GM12878 (cell line): ENCODE results near the gene OR7A10. TPM values are rescaled to one million over a fixed set of nuclear protein-coding genes. Genes with fewer than 3 reads are reported as not detected.

Source experiments
- ATAC-seq: fragments of 200-7000 bp; cut with Tn5 transposase; 3 replicates; pipeline ENCODE4 v1.9.1; 2020; ENCODE audit warnings: mild to moderate bottlenecking, moderate library complexity
- BruUV-seq: library from RNA; stranded (reverse); fragments of 400-500 nt; replicated peaks from 2 replicates; lab custom pipeline; 2021; lab: Mats Ljungman, UMichigan
- CTCF ChIA-PET: fragments of 300-600 bp; sonication (Branson Sonifier 250); formaldehyde crosslinking; extraction: SDS; loops from one replicate; lab custom pipeline; 2021; ENCODE audit warnings: inconsistent platforms; lab: Yijun Ruan, JAX
- POLR2A ChIA-PET: fragments of 350-600 bp; formaldehyde crosslinking; extraction: SDS; loops from one replicate; lab custom pipeline; 2021; ENCODE audit warnings: inconsistent platforms; lab: Charles Lee
- RAD21 ChIA-PET: fragments of 300-600 bp; sonication (Branson Sonifier 250); formaldehyde crosslinking; loops from one replicate; lab custom pipeline; 2023; ENCODE audit warnings: antibody characterized with exemption; ENCODE audit not compliant: unreplicated experiment; lab: Charles Lee
- SMC1A ChIA-PET: fragments of 300-600 bp; sonication (Branson Sonifier 250); formaldehyde crosslinking; loops from one replicate; lab custom pipeline; 2023; ENCODE audit not compliant: unreplicated experiment, uncharacterized antibody; lab: Charles Lee
- DNase-seq: peaks from one replicate; pipeline ENCODE4 v3.0.0-alpha.2; 2011; ENCODE audit warnings: low read depth, low spot score
- FAIRE-seq: peaks from 3 replicates; lab custom pipeline; 2011; peaks lifted over from hg19 to GRCh38; lab: Jason Lieb, UNC
- H2AFZ ChIP-seq: 2 replicates; pipeline ENCODE4 v1.6.0; 2011; ENCODE audit warnings: low read depth, low read length, control low read depth; ENCODE audit not compliant: control insufficient read depth
- H3K27ac ChIP-seq: 2 replicates; pipeline ENCODE4 v1.5.1; 2011; ENCODE audit warnings: control low read depth; ENCODE audit not compliant: control insufficient read depth, insufficient read depth
- H3K27me3 ChIP-seq, 2 experiments: replicated peaks in 1 of 2; 2 replicates each; pipeline versions ENCODE4 v1.6.0 to v1.6.1; 2011; ENCODE audit warnings: low read length in 1 of 2; ENCODE audit not compliant: control insufficient read depth in 2 of 2, insufficient read depth in 2 of 2
- H3K36me3 ChIP-seq, 2 experiments: 2 replicates each; pipeline ENCODE4 v1.5.1; 2011; ENCODE audit warnings: low read length in 1 of 2; ENCODE audit not compliant: control insufficient read depth in 2 of 2, insufficient read depth in 2 of 2
- H3K4me1 ChIP-seq: 2 replicates; pipeline ENCODE4 v1.6.1; 2011; ENCODE audit warnings: mild to moderate bottlenecking, low read length, moderate library complexity, mixed read lengths; ENCODE audit not compliant: control insufficient read depth, insufficient read depth
- H3K4me2 ChIP-seq: 2 replicates; pipeline ENCODE4 v1.6.0; 2011; ENCODE audit warnings: control low read depth; ENCODE audit not compliant: control insufficient read depth, insufficient read depth
- H3K4me3 ChIP-seq: fragments of 200-600 bp; sonication (generic); 2 replicates; pipeline ENCODE4 v1.5.1; 2016
- H3K79me2 ChIP-seq: 2 replicates; pipeline ENCODE4 v1.6.0; 2011; ENCODE audit warnings: low read length; ENCODE audit not compliant: control insufficient read depth, insufficient read depth
- H3K9ac ChIP-seq: 2 replicates; pipeline ENCODE4 v1.8.0; 2011; ENCODE audit warnings: low read length, control low read depth, mixed read lengths; ENCODE audit not compliant: control insufficient read depth, insufficient read depth
- H3K9me3 ChIP-seq: replicated peaks from 3 replicates; pipeline ENCODE4 v1.5.1; 2011; ENCODE audit warnings: mild to moderate bottlenecking, low read length; ENCODE audit not compliant: control insufficient read depth, insufficient read depth
- H4K20me1 ChIP-seq: 2 replicates; pipeline ENCODE4 v1.6.0; 2011; ENCODE audit not compliant: control insufficient read depth, insufficient read depth
- ATF7 ChIP-seq: fragments of 450-650 bp; IDR thresholded peaks from 2 replicates; pipeline ENCODE4 v1.6.1; 2016; ENCODE audit warnings: low read depth, mild to moderate bottlenecking
- CTCF ChIP-seq, 3 experiments: IDR thresholded peaks in 2 of 3; conservative IDR thresholded peaks in 1 of 3; 2 replicates each; pipeline ENCODE4 v1.5.1; 2011; ENCODE audit warnings: low read depth in 3 of 3, low read length in 3 of 3, mild to moderate bottlenecking in 3 of 3, control low read depth in 2 of 3, moderate library complexity in 2 of 3, inconsistent platforms in 1 of 3, mixed read lengths in 1 of 3; ENCODE audit not compliant: control insufficient read depth in 2 of 3, insufficient read depth in 1 of 3; ENCODE audit errors: extremely low read depth in 1 of 3
- JUNB ChIP-seq: IDR thresholded peaks from 2 replicates; pipeline ENCODE4 v1.6.1; 2016; ENCODE audit warnings: antibody characterized with exemption, mild to moderate bottlenecking
- MLLT1 ChIP-seq: fragments of 450-650 bp; IDR thresholded peaks from 2 replicates; pipeline ENCODE4 v1.6.1; 2016; ENCODE audit warnings: mild to moderate bottlenecking
- MXI1 ChIP-seq: fragments of 150-350 bp; IDR thresholded peaks from 2 replicates; pipeline ENCODE4 v1.6.1; 2011; ENCODE audit warnings: low read depth, mild to moderate bottlenecking, inconsistent platforms, low read length, improper control_type of control experiment
- WGBS: methylation state at CpG from one replicate; pipeline ENCODE4 v1.1.6; 2016; ENCODE audit warnings: low lambda C conversion rate; ENCODE audit not compliant: insufficient replicate concordance, insufficient coverage; ENCODE audit errors: missing lambda C conversion rate; 5-methylcytosine and 5-hydroxymethylcytosine counted together
- in situ Hi-C: fragments of 300-500 bp; cut with MboI; formaldehyde crosslinking; loops from 9 replicates; pipeline ENCODE4 v1.14.3; 2018; ENCODE audit warnings: mixed read lengths
- intact Hi-C: fragments of 100-400 bp; cut with micrococcal nuclease; formaldehyde crosslinking; loops from one replicate; pipeline ENCODE4 v1.14.2; 2022; ENCODE audit not compliant: unreplicated experiment
- polyA plus RNA-seq, 11 experiments: library from polyadenylated mRNA; depleted of rRNA in 4 of 11; unstranded in 6 of 11; stranded (reverse) in 5 of 11; fragments of >200 nt; fragmentation: Nextera tagmentation in 4 of 11; fragmentation: Illumina TruSeq in 1 of 11; extraction: Ambion mirVana in 4 of 11; extraction: Trizol in 1 of 11; gene quantifications; 1 replicate in 1 of 11; 2 replicates in 10 of 11; pipeline versions ENCODE4 v1.2.1 to v1.2.3, GENCODE V29; 2011 to 2016; ENCODE audit warnings: inconsistent platforms in 2 of 11, missing spikeins in 2 of 11, low read depth in 1 of 11
- total RNA-seq, 4 experiments: library from RNA; depleted of rRNA in 3 of 4; stranded (reverse); fragments of >200 nt in 3 of 4; fragmentation: Illumina TruSeq in 1 of 4; extraction: Trizol in 1 of 4; gene quantifications; 2 replicates each; pipeline versions ENCODE4 v1.2.1 to v1.2.3, GENCODE V29; 2013 to 2021

The OR7A10 gene
- total and polyA plus RNA-seq, 10 of the 15 experiments (the other 5 are each of a cell fraction or from before 2014, with no cell fraction given), result not detected

GRCh38 chr19:14809272-14810057 is 39.3 kb downstream of the OR7A10 start:
- Histone ChIP-seq H3K36me3 (no peaks in the 10 kb centered on the region), H3K4me1 (no peaks in the 10 kb centered on the region; the same call in 1 of the 2 replicates), H3K9me3 (no peaks in the 10 kb centered on the region), H3K27me3 (no peaks in the 10 kb centered on the region), H3K9ac (no peak overlapping the region), H3K79me2 (no peaks in the 10 kb centered on the region), H4K20me1 (no peaks in the 10 kb centered on the region), H3K4me2 (0 out of 2 replicates have a peak overlapping the region, but pooled peaks have one; percentile 5), H2AFZ (no peak overlapping the region), H3K4me3 (no peak overlapping the region), H3K27ac (no peak overlapping the region)
- no peak for FAIRE-seq
- POLR2A ChIA-PET, result no interaction called here
- CTCF ChIA-PET, result no interaction called here
- no peak for ATAC-seq
- SMC1A ChIA-PET, result no interaction called here
- 37% methylated on average over 9 of the region's 9 CpGs for WGBS
- in situ Hi-C loops, result no loop called here
- DNase-seq, result no peak
- RAD21 ChIA-PET, result no interaction called here
- intact Hi-C loops, result no loop called here
- TF ChIP-seq MLLT1, result no peak
- TF ChIP-seq CTCF (IDR thresholded peaks at IDR 0.05 in 2 of 3, conservative IDR thresholded peaks at IDR 0.05 in 1 of 3; ENCODE audit: control insufficient read depth in 2 of 3, extremely low read depth in 1 of 3, insufficient read depth in 1 of 3, low read depth in 3 of 3, low read length in 3 of 3), result no peak
- TF ChIP-seq ATF7, result no peak
- no peak for TF ChIP-seq JUNB
- no peak for TF ChIP-seq MXI1
- no TSS peak for BruUV-seq
